Putamen (tissue), 1 donor: ENCODE data around the gene NBAS.
A peak's percentile ranks its signal among the peaks of the same experiment; 100 is the strongest.

Experiments
- DNase-seq: peaks from one replicate; pipeline ENCODE4 v3.0.0-alpha.2; 2016; ENCODE audit warnings: low spot score

NBAS gene

GRCh38 chr2:15206419-15206818 is 354.7 kb downstream of the NBAS start:
- no peak for DNase-seq

GRCh38 chr2:15205562-15205961 is 355.6 kb downstream of the NBAS start:
- no peak for DNase-seq

GRCh38 chr2:15201009-15201408 is 360.1 kb downstream of the NBAS start:
- no peak for DNase-seq

GRCh38 chr2:15200581-15200980 is 360.6 kb downstream of the NBAS start:
- no peak for DNase-seq

GRCh38 chr2:15198051-15198450 is 363.1 kb downstream of the NBAS start:
- DNase-seq, result no peak

- DNase-seq, result no peak
These were observed 365.3 kb downstream of the NBAS start for GRCh38 chr2:15195813-15196212.

- DNase-seq, result no peak
These were observed 369.3 kb downstream of the NBAS start for GRCh38 chr2:15191789-15192188.

- DNase-seq, result no peak
These were observed 371.9 kb downstream of the NBAS start for GRCh38 chr2:15189216-15189615.

- no peak for DNase-seq
These were observed 373.4 kb downstream of the NBAS start for GRCh38 chr2:15187702-15188101.

- no peak for DNase-seq
These were observed 375.0 kb downstream of the NBAS start for GRCh38 chr2:15186118-15186517.

GRCh38 chr2:15184491-15184890 is 376.6 kb downstream of the NBAS start:
- DNase-seq, result no peak

- DNase-seq, result peak; percentile 19
These were observed 378.9 kb downstream of the NBAS start for GRCh38 chr2:15182275-15182674.

- DNase-seq, result no peak
These were observed 379.9 kb downstream of the NBAS start for GRCh38 chr2:15181092-15181745.

- DNase-seq, result no peak
These were observed 380.8 kb downstream of the NBAS start for GRCh38 chr2:15180379-15180778.

GRCh38 chr2:15178946-15179345 is 382.2 kb downstream of the NBAS start:
- DNase-seq, result no peak

- peak; percentile 57 for DNase-seq
These were observed 384.0 kb downstream of the NBAS start for GRCh38 chr2:15177103-15177502.

- DNase-seq, result no peak
These were observed 384.5 kb downstream of the NBAS start for GRCh38 chr2:15176604-15177003.

- DNase-seq, result no peak
These were observed 386.6 kb downstream of the NBAS start for GRCh38 chr2:15174567-15174966.

GRCh38 chr2:15173501-15173900 is 387.6 kb downstream of the NBAS start:
- DNase-seq, result no peak

- DNase-seq, result no peak
These were observed 388.3 kb downstream of the NBAS start for GRCh38 chr2:15172825-15173224.

- no peak for DNase-seq
These were observed 390.9 kb downstream of the NBAS start for GRCh38 chr2:15170070-15170775.

- no peak for DNase-seq
These were observed 391.6 kb downstream of the NBAS start for GRCh38 chr2:15169326-15170069.

- no peak for DNase-seq
These were observed 393.0 kb downstream of the NBAS start for GRCh38 chr2:15168116-15168515.
